IPS DF 6.9 (cell line): ENCODE measurements around the gene DUSP2.

Source experiments
- DNase-seq: peaks from one replicate; pipeline ENCODE4 v3.0.0-alpha.2; 2013; ENCODE audit warnings: low read depth, low spot score
- H3K27ac ChIP-seq: one replicate; pipeline ENCODE4 v1.5.1; 2013; ENCODE audit warnings: low read length, control low read depth
- H3K27me3 ChIP-seq: 2 replicates; pipeline ENCODE4 v1.6.1; 2013; ENCODE audit warnings: mild to moderate bottlenecking, low read length; ENCODE audit not compliant: control insufficient read depth, insufficient read depth
- H3K36me3 ChIP-seq: 2 replicates; pipeline ENCODE4 v1.6.1; 2013; ENCODE audit warnings: low read length; ENCODE audit not compliant: control insufficient read depth, insufficient read depth
- H3K4me1 ChIP-seq: 2 replicates; pipeline ENCODE4 v1.6.1; 2013; ENCODE audit warnings: low read length; ENCODE audit not compliant: control insufficient read depth, insufficient read depth
- H3K4me3 ChIP-seq: 2 replicates; pipeline ENCODE4 v1.5.1; 2013; ENCODE audit warnings: mild to moderate bottlenecking, low read length
- H3K9me3 ChIP-seq: 2 replicates; pipeline ENCODE4 v1.6.1; 2013; ENCODE audit warnings: low read length, inconsistent platforms; ENCODE audit not compliant: control insufficient read depth, insufficient read depth
- WGBS: extraction: QIAGEN DNeasy Blood & Tissue Kit; methylation state at CpG from one replicate; pipeline ENCODE4 v1.1.7; 2013; ENCODE audit warnings: mixed read lengths, missing lambda C conversion rate; ENCODE audit not compliant: insufficient read length, insufficient coverage; 5-methylcytosine and 5-hydroxymethylcytosine counted together

DUSP2 gene

GRCh38 chr2:96138179-96139145 is 6.8 kb downstream of the DUSP2 start, which contains the start of gene ASTL:
Gene ASTL, minus strand, starts transcription at chr2:96138502. Its CDS starts 66 bp downstream, at chr2:96138436.
- no CpG with 5 or more reads among the region's 17 CpGs for WGBS

GRCh38 chr2:96137321-96138178 is 7.7 kb downstream of the DUSP2 start:
- Histone ChIP-seq H3K36me3 (no peaks in the 10 kb centered on the region), H3K9me3 (no peaks in the 10 kb centered on the region), H3K4me1 (no peaks in the 10 kb centered on the region; the same call in none of the 2 replicates), H3K27me3 (no peaks in the 10 kb centered on the region), H3K27ac (no peak overlapping the region), H3K4me3 (no peak overlapping the region)
- no peak for DNase-seq
- no CpG with 5 or more reads among the region's 15 CpGs for WGBS

More at GRCh38 chr2:96138179-96139145, 6.8 kb downstream of the DUSP2 start, which contains the start of gene ASTL:
- H3K27ac ChIP-seq = no peak within 1 kb of the TSS
- 0 out of 2 replicates have a peak, but pooled peaks cover 3% of the 10 kb centered on the region for H3K36me3 ChIP-seq
- no peaks in the 10 kb centered on the region for H3K9me3 ChIP-seq
- no peak for DNase-seq
- no peaks in the 10 kb centered on the region for H3K27me3 ChIP-seq
- H3K4me1 ChIP-seq = no peaks in the 10 kb centered on the region; the same call in none of the 2 replicates
- H3K4me3 ChIP-seq = no peak within 1 kb of the TSS

- WGBS = no CpG with 5 or more reads among the region's 8 CpGs
- Histone ChIP-seq H3K4me3 (no peak overlapping the region), H3K9me3 (no peaks in the 10 kb centered on the region), H3K36me3 (no peaks in the 10 kb centered on the region), H3K27me3 (no peaks in the 10 kb centered on the region), H3K4me1 (no peaks in the 10 kb centered on the region; the same call in none of the 2 replicates), H3K27ac (no peak overlapping the region)
- no peak for DNase-seq
These were observed 9.0 kb downstream of the DUSP2 start for GRCh38 chr2:96136129-96136720.

DNA sequence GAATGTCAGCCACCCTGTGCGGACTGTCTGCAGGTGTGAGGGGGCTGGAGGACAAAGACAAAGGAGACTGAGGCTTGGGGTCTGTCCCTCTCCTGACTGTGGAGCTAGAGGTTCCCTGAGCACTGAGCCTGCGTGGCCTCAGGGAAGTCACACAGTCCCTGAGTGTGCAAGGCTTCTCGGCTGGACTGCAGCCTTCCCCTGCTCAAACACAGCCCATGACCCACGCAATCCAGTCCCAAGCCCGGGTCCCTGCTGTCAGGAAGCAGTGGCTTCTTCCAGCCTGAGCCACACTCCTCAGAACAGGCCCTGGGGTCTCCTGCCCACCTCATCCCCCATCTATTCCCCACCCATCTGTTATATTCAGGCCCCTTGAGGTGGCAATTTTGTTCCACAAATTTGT is 9.6 kb downstream of the DUSP2 start:
- Histone ChIP-seq H3K27me3 (no peaks in the 10 kb centered on the region), H3K36me3 (no peaks in the 10 kb centered on the region), H3K27ac (no peak overlapping the region), H3K9me3 (no peaks in the 10 kb centered on the region), H3K4me3 (no peak overlapping the region), H3K4me1 (no peaks in the 10 kb centered on the region; the same call in none of the 2 replicates)
- DNase-seq = no peak
- no CpG with 5 or more reads among the region's 5 CpGs for WGBS

GRCh38 chr2:96135171-96135570 is 10.1 kb downstream of the DUSP2 start:
- Histone ChIP-seq H3K27ac (no peak overlapping the region), H3K27me3 (no peaks in the 10 kb centered on the region), H3K36me3 (no peaks in the 10 kb centered on the region; the same call in 1 of the 2 replicates), H3K4me3 (no peak overlapping the region), H3K9me3 (no peaks in the 10 kb centered on the region), H3K4me1 (no peaks in the 10 kb centered on the region; the same call in none of the 2 replicates)
- no CpG with 5 or more reads among the region's 9 CpGs for whole genome bisulfite sequencing
- no peak for DNase-seq

DNA sequence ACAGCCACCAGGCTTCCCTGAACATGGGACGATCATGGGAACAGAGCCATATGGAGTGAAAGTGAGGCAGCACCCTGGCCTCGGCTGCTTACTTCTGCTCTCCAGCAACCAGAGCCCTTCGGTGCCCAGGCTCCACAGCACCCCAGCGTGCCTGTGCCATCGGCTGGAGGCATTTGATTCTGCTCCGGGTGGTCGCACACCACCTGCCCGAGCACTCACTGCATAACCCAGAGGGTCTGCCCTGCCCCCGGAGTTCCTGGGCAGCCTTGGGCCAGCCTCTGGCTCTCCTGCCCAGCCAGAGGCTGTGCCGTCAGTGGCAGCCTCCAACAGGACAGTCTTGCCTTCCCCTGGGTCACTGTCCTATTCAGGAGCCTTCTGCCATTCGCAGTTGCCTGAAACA is 10.8 kb downstream of the DUSP2 start:
- Histone ChIP-seq H3K27me3 (no peaks in the 10 kb centered on the region), H3K9me3 (no peaks in the 10 kb centered on the region), H3K36me3 (no peaks in the 10 kb centered on the region; the same call in 1 of the 2 replicates), H3K27ac (no peak overlapping the region), H3K4me3 (no peak overlapping the region), H3K4me1 (no peaks in the 10 kb centered on the region; the same call in none of the 2 replicates)
- no peak for DNase-seq
- no CpG with 5 or more reads among the region's 11 CpGs for WGBS

DNA sequence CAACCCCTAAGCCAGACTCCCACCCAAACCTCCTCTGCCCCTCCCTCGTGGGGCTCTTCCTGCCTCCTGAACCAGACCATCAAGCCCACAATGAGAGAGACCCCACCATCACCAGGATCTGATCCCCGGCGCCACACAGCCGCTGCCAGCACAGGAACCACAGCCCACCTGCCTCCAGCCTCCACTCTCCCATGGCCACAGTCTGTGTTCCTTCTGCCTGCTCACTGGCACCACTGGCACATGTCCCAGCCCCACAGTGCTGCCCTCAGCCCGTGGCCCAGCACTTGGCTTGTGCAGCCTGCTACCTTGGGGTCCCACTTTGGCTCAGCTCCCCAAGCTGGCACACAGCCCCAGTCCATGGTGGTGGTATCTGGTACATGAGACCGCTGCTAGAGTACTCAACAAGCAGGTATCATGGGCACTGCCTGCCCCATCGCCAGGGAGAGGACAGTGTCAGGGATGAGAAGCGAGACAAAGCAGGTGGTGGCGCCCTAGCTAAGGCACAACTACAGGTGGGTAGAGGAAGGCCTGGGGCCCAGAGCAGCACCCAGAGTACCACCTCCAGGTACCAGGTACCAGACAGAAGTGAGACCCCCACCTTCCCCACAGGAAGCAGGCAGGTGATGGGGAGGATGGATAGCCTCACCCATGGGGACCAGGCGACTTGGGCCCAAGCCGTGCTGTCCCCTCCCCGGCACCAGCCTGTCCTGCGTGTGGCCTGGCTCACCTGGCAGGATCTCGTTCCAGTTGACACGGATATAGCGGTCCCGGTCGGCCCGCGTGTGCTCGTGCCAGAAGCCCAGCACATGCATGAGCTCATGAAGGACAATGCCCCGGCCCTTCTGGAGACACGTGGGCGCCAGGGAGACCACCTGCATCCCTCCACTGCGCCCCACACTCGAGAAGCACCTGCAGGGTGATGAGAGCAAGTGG is 13.2 kb downstream of the DUSP2 start:
- no peaks in the 10 kb centered on the region for H3K9me3 ChIP-seq
- no peaks in the 10 kb centered on the region; the same call in 1 of the 2 replicates for H3K36me3 ChIP-seq
- no peaks in the 10 kb centered on the region for H3K27me3 ChIP-seq
- no peak for DNase-seq
- WGBS = no CpG with 5 or more reads among the region's 26 CpGs
- H3K4me3 ChIP-seq = no peak overlapping the region
- H3K27ac ChIP-seq = no peak overlapping the region
- no peaks in the 10 kb centered on the region for H3K4me1 ChIP-seq

- H3K9me3 ChIP-seq = no peaks in the 10 kb centered on the region
- WGBS = no CpG with 5 or more reads among the region's 10 CpGs
These were observed 14.0 kb downstream of the DUSP2 start for GRCh38 chr2:96131152-96131812.

GRCh38 chr2:96130483-96130882 is 14.8 kb downstream of the DUSP2 start:
- WGBS = no CpG with 5 or more reads among the region's 4 CpGs
- no peaks in the 10 kb centered on the region for H3K27me3 ChIP-seq

More at GRCh38 chr2:96131152-96131812, 14.0 kb downstream of the DUSP2 start:
- Histone ChIP-seq H3K27ac (no peak overlapping the region), H3K27me3 (no peaks in the 10 kb centered on the region), H3K4me3 (no peak overlapping the region), H3K4me1 (no peaks in the 10 kb centered on the region), H3K36me3 (no peaks in the 10 kb centered on the region; the same call in 1 of the 2 replicates)
- DNase-seq = no peak

More at GRCh38 chr2:96130483-96130882, 14.8 kb downstream of the DUSP2 start:
- H3K9me3 ChIP-seq = no peaks in the 10 kb centered on the region
- H3K27ac ChIP-seq = no peak overlapping the region
- no peak overlapping the region for H3K4me3 ChIP-seq
- no peak for DNase-seq
- H3K4me1 ChIP-seq = no peaks in the 10 kb centered on the region
- H3K36me3 ChIP-seq = no peaks in the 10 kb centered on the region; the same call in 1 of the 2 replicates
